ENCODE measurements around the gene BAD. TPM values are rescaled to one million over a fixed set of nuclear protein-coding genes. Genes with fewer than 3 reads are reported as not detected.

The BAD gene
- total RNA-seq, 1 donor from 2014 or later = 28.2 TPM

GRCh38 chr11:64275841-64276240, 8.6 kb downstream of the BAD start:
- DNase-seq = no peak

- DNase-seq = no peak
Observed at GRCh38 chr11:64275031-64275800, 9.2 kb downstream of the BAD start.

- DNase-seq = peak; percentile 99
Observed at GRCh38 chr11:64269540-64270220, 14.8 kb downstream of the BAD start.

GRCh38 chr11:64268893-64269539, 15.4 kb downstream of the BAD start:
- DNase-seq = no peak

GRCh38 chr11:64268025-64268892, 16.2 kb downstream of the BAD start:
- DNase-seq = no peak

GRCh38 chr11:64267207-64267945, 17.1 kb downstream of the BAD start:
- DNase-seq = no peak

- no peak for DNase-seq
Observed at GRCh38 chr11:64266339-64266738, 18.1 kb downstream of the BAD start.

- no peak for DNase-seq
Observed at GRCh38 chr11:64265176-64266160, 19.0 kb downstream of the BAD start.

- DNase-seq = no peak
Observed at GRCh38 chr11:64264371-64264852, 20.1 kb downstream of the BAD start.

- DNase-seq = no peak
Observed at GRCh38 chr11:64263947-64264317, 20.5 kb downstream of the BAD start.

GRCh38 chr11:64263021-64263946, 21.2 kb downstream of the BAD start:
- DNase-seq = no peak

- no peak for DNase-seq
Observed at GRCh38 chr11:64262271-64263002, 22.0 kb downstream of the BAD start.

- no peak for DNase-seq
Observed at GRCh38 chr11:64261556-64262080, 22.8 kb downstream of the BAD start.

GRCh38 chr11:64260147-64260708, 24.2 kb downstream of the BAD start:
- no peak for DNase-seq

GRCh38 chr11:64259533-64260067, 24.9 kb downstream of the BAD start:
- DNase-seq = no peak

- no peak for DNase-seq
Observed at GRCh38 chr11:64258946-64259532, 25.4 kb downstream of the BAD start.

GRCh38 chr11:64258356-64258755, 26.1 kb downstream of the BAD start:
- no peak for DNase-seq
